ENCODE results near the gene KPTN.

The KPTN gene

DNA sequence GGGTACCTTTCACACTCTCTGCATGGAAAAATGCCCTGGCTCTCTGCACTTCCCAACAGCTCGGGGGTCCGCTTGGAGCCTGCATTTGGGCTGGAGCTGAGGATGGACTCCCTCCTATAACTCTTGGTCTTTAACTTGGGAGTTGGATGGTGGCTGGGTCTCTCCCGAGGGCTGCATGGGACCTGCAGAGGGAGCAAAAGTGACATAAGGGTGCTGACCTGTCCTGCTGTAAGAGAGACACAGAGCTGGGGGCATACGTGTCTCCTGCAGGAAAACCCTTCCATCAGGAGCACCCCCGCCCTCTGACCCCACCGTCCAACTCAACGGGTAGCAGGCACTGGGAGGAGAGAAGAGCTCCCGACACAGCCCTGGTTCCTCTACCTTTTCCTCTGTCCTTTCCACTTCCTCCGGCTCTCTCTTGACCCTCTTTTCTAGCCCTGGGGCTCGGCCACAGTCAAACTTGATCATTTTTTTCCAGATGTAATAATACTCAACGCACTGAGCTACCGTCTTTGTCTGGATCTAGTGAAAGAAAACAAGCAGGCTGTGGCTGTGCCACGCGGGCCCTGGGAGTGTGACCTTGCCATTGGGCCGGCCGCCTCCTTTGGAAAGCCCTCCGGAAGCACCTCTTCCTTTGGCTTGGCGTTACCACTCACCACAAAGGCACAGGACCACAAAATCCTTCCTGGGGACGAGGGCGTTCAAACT, 37.6 kb upstream of the KPTN start:
- H3K9me3 ChIP-seq: no peaks in the 10 kb centered on the region
- H3K4me1 ChIP-seq: no peaks in the 10 kb centered on the region
- no peak overlapping the region for H3K4me3 ChIP-seq
- peaks cover 0 to 40% of the 10 kb centered on the region in 2 donors for H3K27me3 ChIP-seq
- DNase-seq: no peak
- H3K36me3 ChIP-seq: no peaks in the 10 kb centered on the region
- intact Hi-C loops (cut with DNase I; ENCODE audit: low total_unique reads): no loop called here
- no peak overlapping the region for H3K27ac ChIP-seq
- no peak for TF ChIP-seq CTCF (IDR thresholded peaks at IDR 0.05)

GRCh38 chr19:47520839-47521238, 36.8 kb upstream of the KPTN start:
- Histone ChIP-seq H3K4me3 (no peak overlapping the region), H3K27me3 (peaks cover 0 to 40% of the 10 kb centered on the region in 2 donors), H3K9me3 (no peaks in the 10 kb centered on the region), H3K4me1 (peaks cover 0 to 4% (median 0%) of the 10 kb centered on the region in 4 donors), H3K36me3 (no peaks in the 10 kb centered on the region), H3K27ac (no peak overlapping the region)
- intact Hi-C loops (cut with DNase I; ENCODE audit: low total_unique reads): no loop called here
- DNase-seq: no peak
- no peak for TF ChIP-seq CTCF (IDR thresholded peaks at IDR 0.05)

DNA sequence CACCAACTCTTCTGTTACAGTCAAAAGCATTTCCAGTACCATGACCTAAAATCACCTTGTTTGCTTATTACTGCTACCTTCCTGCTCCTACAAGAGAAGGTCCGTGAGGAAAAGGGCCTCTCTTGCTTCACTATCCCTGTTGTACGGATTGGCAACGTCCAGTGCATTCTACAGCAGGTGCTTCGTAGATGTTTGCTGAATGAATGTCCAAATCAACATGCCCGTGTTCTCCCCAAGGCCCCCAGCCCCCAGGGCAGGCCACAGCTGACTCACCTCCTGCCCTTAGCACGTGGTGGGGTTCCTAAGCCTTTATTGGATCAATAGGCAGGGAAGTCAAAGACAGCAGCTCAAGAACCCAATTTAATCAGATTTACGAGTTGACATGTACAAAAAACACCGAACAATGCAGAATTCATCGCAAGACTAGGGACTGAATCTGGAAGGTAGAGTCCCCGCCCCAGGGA, 36.4 kb upstream of the KPTN start:
- Histone ChIP-seq H3K27me3 (peaks cover 0 to 40% of the 10 kb centered on the region in 2 donors), H3K9me3 (no peaks in the 10 kb centered on the region), H3K27ac (no peak overlapping the region), H3K4me3 (no peak overlapping the region), H3K36me3 (no peaks in the 10 kb centered on the region), H3K4me1 (peaks cover 0 to 7% (median 0%) of the 10 kb centered on the region in 4 donors)
- intact Hi-C loops (cut with DNase I; ENCODE audit: low total_unique reads): no loop called here
- no peak for TF ChIP-seq CTCF (IDR thresholded peaks at IDR 0.05)
- no peak for DNase-seq

DNA sequence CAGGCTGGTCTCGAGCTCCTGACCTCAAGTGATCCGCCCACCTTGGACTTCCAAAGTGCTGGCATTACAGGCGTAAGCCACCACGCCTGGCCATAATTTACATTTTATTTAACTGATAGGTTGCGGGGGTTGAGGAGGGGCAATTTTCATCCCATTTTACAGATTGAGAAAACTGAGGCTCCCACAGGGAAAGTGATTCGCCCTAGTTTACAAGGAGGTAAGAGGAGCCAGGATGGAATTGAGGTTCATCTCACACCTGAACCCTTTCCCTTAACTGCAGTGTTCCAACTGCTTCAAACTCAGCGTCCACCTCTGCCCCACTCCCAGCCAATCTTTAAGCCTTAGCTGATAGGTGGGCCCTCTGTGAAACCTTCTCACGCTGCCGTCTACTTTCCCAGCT, 34.8 kb upstream of the KPTN start:
- peaks cover 0 to 12% (median 2%) of the 10 kb centered on the region in 4 donors for H3K4me1 ChIP-seq
- intact Hi-C loops (cut with DNase I; ENCODE audit: low total_unique reads): loop anchor here (5.0 to 10.0 kb wide), 2 partner anchors 83 to 176 kb away; no protein-coding TSS in a partner anchor
- no peaks in the 10 kb centered on the region for H3K36me3 ChIP-seq
- no peak for DNase-seq
- no peak overlapping the region for H3K27ac ChIP-seq
- no peak overlapping the region for H3K4me3 ChIP-seq
- H3K27me3 ChIP-seq: peaks cover 0 to 31% of the 10 kb centered on the region in 2 donors
- TF ChIP-seq CTCF (IDR thresholded peaks at IDR 0.05): no peak
- H3K9me3 ChIP-seq: no peaks in the 10 kb centered on the region

DNA sequence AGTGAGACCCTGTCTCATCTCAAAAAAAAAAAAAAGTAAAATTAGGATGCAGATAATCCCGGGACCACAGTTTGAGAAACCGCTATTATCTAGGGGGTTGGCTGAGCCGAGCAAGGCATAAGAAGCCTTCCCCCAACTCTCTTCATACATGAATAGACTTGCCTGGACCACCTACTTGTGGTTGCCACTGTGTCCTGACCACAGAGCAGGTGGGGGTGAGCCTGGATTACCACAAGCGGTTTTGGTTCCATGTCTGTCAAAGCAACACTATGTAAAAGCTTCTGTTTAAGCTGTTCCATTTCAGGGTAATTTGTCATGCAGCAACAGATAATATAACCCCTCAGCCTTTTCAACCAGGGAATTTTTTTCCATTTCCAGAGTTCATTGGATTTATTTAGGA, 34.1 kb upstream of the KPTN start:
- Histone ChIP-seq H3K4me3 (no peak overlapping the region), H3K27ac (no peak overlapping the region), H3K36me3 (no peaks in the 10 kb centered on the region), H3K9me3 (no peaks in the 10 kb centered on the region), H3K4me1 (peaks cover 4 to 17% (median 9%) of the 10 kb centered on the region in 4 donors), H3K27me3 (peaks cover 0 to 24% of the 10 kb centered on the region in 2 donors)
- no peak for TF ChIP-seq CTCF (IDR thresholded peaks at IDR 0.05)
- no peak for DNase-seq
- intact Hi-C loops (cut with DNase I; ENCODE audit: low total_unique reads): loop anchor here (5.0 to 10.0 kb wide), 2 partner anchors 84 to 177 kb away; no protein-coding TSS in a partner anchor

Measured in tibial artery (tissue), 4 donors.